Stimulated activated CD8-positive, alpha-beta memory T cell treated with anti-CD3 and anti-CD28 coated beads, Interleukin-12 subunit alpha, Interleukin-12 subunit beta, amount 100 ng/mL, for 24 hours (primary cell): ENCODE results near the gene PALLD.

ENCODE experiments used
- DNase-seq: peaks from one replicate; pipeline ENCODE4 v3.0.0-alpha.2; 2020; ENCODE audit errors: extremely low read depth

Gene PALLD

DNA sequence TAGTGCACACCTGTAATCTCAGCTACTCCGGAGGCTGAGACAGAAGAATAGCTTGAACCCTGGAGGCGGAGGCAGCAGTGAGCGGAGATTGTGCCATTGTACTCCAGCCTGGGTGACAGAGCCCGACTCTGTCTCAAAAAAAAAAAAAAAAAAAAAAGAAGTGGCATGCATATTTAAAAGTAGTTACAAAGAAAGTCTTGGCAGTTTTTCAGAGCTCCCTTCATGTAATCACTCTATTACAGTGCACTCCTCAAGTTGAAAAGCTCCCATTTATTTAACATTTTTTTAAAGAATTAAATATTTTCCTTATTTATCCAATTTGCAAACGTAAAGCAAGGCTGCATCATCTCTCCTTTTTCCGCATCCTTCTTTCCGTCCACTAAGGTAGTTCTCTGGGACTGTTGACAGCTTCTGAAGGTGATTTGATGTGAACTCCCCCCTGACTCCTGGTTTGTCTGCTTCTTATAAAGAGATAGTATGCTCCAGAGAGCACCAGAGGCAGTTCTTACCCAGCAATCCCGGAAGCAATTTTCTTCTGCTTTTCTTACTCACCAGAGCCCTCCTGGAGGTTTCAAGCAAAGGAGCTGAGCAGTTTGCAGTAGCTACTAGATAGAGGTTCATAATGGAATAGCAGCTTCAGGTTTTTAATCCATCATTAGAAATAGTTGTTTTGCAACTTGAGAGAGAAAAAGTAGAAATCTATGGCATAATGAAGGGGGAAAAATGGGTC lies 151.0 kb downstream of the PALLD start:
- no peak for DNase-seq

DNA sequence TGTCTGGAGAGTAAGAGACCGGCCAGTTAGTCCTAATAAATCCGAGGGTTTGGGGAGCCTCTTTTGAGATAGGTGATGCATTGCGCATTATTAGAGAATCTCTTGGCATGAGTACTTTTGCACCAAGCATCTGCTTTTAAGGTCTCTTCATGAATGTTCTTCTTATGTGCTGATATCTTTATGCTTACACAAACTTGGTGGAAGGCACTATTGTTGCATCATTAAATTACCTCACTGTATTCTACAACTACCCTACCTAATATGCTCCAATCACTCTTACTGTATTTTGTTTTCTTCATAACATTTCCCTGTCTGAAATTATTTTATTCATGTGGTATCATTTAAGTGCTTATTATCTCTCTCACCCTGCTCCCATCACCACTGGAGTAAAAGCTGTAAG lies 151.6 kb downstream of the PALLD start:
- DNase-seq, result no peak

DNA sequence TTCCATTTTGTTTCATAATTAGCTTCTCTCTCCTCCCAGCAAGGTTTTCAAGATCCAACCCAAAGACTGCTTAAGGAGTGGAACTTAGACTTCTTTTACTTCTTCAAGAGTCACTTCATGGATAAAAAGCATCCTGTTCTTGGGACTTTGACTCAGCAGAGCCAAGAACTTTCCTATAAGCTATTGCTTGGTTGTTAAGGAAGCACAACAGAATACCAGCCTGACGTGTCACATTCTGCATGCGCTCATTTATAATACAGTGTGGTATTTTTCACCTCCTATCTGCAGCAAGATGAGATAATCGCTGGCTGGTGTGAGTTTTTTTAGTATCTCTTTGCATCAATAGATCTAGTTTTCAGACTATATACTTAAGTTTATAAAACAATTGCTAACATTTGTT lies 152.1 kb downstream of the PALLD start:
- DNase-seq, result no peak

DNA sequence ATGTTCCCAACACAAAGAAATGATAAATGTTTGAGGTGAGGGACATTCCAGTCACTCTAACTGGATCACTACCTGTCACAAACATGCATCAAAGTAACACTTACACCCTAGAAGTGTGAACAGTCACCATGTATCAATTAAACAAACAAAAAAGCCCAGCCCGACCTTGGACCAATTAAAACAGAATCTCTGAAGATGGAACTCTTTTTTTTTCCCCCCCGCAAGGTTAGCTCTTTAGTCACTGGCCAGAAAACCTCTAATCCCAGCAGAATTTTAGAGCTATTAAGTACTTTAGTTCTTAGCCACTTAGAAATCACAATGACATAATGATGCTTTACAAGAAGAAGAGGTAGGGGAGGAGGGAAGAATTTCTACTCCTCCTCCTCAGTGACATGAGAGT lies 154.5 kb downstream of the PALLD start:
- DNase-seq, result no peak

DNA sequence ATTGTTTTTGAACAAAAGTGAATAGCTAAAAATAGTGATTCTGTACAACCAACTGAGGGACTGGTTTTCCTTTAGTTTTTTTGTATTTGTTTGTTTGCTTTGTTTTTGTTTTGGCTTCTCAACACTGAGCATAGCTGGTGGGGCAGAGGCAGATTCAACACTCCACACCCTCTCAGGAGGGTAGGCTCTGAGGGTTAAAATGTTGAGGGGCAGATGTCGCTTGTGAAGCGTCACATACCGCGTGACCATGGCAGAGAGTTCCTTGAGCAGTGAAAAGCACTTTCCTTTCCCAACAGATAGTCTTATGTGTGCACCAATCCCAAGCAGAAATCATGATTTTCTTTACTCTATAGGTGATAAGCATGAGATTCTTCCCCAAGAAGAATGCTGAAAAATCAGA lies 155.0 kb downstream of the PALLD start:
- no peak for DNase-seq

DNA sequence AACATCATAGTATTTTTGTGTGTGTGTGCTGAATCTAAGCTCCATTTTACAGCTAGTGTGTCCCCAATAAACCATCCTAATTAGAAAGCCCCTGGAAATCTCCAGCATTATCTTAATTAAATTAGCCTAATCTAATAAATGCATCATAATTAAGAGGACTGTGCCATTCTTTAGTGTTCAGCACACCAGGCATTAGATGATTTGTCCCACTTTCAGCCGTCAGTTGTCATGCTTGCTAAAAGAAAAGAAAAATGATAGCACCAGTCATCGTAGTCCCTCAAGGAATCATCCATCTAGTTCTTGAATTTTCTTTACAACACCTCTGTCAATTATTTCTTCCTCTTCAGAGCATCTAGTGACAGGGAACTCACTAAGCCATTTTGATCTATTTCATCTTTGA lies 155.9 kb downstream of the PALLD start:
- no peak for DNase-seq

DNA sequence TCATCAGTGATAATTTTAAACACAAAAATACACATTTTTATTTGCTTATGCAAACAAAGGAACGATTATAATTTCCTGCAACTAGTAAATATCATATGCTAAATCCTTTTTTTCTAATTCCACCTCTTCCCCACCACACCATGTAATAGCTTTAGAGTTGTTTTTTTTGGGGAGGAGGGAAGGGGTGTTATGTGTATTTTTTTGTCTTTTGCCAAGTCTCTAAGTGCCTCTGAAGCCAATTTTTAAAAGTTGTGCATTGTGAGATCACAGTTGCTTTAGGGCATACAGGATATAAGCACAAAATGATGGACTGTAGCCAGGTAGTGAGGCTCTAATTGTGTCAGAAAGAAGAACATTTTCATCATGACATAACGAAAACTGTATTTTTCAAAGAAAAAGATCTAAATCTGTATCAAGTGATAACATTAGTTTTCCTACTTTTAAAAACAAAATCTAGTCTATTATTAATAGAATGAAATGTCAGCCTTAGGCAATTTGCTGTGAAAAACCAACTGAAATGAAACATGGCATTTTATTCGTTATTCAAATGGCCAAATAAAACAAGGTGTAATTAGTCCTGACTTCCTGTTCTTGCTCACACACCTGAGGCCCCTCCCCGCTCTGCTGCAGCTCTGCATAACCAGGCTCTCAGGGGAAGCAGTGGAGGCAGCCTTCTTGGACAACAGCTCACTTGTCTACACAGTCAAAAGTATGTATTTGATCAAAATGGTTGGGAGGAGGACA lies 157.4 kb downstream of the PALLD start:
- no peak for DNase-seq

DNA sequence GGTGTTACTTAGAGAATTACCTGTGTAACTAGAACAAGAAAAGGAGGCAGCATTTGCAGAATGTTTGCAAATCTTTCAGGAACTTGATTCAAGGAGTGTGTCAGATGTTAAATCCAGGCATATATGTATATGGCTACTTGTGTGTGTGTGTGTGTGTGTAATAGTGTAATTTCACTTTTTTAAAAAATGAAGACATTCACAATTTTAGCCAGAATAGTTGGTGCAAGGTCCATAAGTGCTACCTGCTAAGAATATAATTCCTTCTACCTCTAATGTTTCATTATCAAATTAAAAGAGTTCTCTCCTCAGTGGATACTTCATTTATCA lies 158.0 kb downstream of the PALLD start:
- no peak for DNase-seq

DNA sequence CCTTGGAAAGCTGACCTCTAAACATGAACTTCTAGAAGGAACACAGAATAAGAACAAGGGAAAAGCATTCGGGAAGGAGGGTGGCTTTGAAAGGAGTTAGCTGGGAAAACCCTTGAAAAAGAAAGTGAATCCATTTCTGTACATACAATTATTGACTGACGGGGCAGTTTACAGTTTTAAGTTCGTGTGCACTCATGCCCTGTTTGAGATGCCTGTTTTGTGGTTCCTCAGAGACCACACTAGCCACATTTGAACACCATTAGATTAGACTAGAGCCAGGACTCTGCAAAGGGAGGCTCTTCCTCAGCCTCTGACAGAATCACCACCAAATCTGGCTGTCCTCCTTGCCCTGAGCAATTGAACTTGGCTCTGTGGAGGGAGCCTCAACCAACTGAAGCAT lies 158.3 kb downstream of the PALLD start:
- no peak for DNase-seq

DNA sequence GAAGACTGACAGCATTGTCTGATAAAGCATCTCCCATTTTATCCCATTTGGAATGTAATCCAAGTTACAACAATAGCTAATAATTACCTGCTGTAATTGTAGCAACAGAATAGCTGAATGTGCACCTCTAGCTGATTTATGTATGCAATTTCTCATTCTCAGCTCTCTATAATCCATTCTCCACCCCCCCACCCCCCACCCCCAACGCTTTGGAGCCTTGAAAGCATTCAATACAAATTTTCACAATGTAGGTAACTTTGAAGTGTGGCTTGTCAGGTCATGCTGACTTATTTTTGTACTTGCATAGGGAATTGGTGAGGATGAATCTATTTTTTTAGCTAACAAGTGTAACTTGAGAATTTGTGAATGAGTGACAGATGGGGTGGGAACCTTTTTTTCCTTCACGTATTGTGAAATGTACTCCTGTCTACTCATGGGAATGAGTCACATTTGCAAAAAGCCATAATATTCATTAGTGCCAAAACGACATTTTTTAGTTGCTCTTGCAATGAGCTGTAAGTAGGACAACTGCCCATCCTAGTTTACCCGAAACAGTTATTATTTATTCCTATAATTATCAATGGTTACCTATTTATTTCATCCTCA lies 159.3 kb downstream of the PALLD start:
- DNase-seq, result no peak

DNA sequence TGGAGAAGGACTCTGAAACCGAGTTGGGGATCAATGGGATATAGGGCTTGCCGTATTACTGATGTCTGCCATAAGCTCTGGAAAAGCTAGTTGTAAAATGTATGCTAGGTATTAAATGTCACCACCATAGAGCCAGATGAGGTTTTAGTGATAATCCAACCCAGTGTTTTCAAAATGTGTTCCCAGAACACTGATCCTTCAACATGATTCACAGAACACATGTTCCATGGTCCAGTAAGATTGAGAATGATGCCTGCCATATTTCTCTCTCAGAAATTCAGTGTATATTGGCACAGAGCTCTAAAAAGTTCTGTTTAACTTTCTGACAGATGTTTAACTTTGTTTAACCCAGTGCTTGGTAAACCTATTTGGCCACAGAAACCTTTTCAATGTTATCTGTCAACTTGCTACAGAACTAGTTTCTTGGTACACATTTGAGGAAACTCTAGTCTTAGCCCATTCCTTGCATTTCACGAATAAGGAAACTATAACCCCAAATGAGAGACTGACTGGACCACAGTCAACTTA lies 160.2 kb downstream of the PALLD start:
- no peak for DNase-seq

DNA sequence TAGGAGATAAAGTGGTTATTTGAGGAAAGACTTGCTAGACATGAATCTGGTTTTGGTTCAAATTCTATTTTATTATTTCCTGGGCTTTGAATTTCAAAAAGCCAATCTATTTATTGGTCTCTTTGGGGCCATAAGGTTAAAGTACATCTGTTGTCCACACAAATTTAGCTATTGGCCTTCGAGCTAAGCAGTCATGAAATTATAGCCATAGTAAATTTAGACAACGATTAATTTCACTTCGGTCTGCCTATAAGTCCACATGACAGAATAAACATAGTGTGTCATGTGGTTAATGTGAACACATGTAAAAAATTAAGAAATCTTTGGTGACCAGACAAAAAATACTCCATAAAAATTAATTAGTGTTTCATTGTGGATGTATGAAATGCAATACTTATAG lies 161.9 kb downstream of the PALLD start:
- no peak for DNase-seq

DNA sequence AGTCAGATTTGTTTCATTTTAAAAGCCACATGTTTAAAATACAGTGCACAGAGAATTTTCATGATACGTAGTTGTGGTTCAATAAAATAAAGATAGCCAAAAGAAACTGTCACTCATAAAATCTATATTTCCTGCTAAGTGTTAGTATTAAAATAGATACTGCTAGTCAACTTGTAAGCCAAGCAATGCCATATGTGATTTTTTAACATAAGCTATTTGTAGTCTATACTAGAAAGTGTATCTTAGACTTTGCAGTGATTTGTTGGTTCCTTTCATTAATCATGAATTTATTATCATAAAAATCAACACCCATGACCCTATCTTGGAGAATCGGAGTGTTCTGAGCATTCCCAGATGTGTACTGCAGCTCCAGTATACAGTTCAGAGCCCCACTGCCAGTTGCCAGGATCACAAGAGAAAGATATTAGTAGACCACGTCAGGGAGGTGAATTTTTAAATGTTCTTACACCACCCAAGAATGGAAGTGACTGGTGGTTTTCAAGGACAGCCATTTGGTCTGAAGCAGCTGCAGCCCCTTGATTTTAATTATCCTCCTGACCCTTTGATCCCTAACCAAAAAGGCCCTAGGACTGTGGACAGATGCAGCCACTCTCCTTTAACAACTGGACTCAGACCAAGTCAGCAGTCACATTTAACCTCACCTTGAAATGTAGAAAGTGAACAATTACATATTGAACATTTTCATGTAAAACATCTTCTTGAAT lies 163.1 kb downstream of the PALLD start:
- no peak for DNase-seq

DNA sequence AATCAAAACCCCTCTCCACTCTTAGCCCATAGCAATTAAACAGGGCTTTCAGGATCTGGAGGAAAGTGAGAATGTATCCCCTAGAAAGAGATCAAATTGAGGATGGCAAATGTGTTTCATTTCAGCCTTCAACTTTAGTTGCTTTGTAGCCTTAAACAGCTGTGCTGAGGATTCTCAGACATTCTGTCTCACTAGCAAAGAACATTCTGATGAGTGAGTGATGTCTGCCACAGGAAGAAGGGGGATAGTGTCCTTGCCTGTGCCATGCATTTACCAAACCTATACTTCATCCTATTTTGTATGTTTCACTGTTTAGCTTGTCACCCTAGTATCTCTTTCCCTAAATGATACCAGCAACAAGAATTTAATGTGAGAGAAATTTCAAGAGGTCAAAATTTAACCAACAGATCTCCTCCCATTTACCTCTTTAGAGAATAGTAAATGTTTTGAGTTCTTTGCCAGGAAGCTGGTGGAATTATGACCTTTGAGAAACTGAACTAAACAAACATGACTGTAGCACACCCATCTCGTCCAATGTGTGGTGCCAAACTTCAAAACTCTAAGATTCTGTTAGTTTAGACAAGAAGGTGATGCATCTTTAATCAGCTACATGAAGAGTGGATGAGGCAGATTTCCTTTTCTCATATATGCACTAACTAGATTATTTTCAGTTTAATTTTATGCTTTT lies 165.6 kb downstream of the PALLD start:
- DNase-seq, result no peak

DNA sequence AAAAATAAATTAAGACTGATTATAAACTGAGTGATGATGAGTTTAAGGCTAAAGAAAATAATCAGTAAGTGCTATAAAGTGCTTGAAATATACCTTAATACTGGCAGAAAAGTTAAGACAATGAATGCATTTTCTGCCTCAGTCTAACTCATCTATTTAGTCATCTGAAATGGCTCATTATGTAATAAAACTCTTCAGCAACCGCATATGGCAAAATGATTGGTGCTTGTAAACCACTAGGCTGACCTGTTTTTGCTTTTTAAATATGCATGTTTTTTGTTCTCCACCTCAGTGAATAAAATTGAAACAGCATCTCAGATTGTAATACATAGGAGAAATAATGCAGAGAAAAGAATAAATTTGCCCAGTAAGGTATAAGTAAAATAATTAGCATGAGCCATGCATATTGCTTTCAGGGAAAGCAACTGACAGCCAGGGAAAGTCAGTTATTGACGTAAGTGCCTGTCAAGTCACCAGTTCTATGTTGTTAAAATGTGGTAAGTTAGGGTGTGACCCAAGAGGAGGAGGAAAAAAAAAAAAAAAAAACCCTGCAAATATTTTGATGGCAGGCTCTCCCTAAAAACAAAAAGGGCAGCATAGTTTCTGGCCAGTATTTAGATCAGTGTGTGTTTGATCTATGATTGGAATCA lies 167.5 kb downstream of the PALLD start:
- no peak for DNase-seq

DNA sequence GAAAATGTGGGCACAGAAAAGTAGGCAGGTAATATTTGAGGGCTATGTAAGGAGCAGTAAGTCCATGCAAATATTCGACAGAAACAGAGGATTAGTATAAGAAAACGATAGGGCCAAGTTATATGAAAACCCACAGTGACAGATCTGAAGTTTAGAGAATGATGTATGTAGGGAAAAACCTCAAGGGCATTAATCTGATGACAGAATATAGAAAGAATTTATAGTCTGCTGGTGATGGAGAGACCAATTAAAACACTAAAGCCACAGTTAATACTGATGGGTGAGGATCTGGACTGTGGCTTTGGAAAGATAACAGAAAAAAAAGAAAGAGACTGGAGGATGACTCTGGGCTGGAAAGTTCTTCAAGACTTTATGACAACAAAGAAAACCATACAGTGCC lies 169.7 kb downstream of the PALLD start:
- no peak for DNase-seq

DNA sequence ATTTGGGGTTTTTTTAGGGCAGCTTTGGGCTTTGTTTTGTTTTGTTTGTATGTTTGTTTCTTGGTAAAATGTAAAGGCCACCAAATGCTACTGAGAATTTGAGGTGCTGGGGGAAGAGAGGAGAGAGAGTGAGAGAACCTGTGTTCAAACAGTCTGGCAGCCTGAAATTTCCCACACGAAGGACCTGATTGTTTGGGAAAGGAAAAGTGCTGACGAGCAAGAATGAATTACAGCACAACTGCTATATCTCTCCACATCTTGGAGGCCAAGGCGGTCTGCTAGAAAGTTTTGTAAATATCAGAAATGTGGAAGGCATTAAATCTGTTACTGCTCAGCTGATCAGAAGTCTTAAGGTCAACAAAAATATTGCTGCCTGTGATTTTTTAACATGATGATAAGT lies 170.5 kb downstream of the PALLD start:
- DNase-seq, result no peak

DNA sequence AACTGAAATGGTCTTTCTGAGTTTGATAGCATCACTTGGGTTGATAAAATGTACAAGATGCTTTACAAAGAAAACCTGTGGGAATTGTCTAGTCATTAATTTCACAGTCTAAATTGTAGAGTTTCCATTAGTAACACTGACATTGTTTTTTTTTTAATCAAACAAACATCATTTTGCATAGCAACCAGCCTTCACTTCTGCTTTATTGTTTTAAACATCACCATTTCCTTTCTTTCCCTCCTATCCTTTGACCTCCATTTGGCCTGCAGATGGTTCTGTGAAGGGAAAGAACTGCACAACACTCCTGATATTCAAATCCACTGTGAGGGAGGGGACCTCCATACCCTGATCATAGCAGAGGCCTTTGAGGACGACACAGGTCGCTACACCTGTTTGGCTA lies 171.1 kb downstream of the PALLD start:
- no peak for DNase-seq

DNA sequence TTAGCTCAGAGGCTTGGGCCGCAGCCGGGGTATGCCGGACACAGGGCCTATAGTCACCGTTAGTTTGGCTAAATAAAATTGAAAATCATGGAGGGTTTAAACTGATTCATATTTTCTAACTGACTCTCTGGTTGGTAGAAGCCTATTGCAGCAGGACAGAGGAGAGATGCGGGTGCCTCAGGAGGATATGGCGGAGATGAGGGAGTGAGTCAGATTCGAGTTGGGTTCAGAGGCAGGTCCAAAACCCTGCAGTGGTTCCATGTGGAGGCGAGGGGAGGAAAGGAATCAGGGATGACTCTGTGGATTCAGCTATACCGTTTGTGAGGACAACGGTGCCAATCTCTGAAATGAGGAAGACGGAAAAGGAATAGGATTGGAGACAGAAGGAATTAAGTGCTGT lies 176.6 kb downstream of the PALLD start:
- DNase-seq, result no peak

DNA sequence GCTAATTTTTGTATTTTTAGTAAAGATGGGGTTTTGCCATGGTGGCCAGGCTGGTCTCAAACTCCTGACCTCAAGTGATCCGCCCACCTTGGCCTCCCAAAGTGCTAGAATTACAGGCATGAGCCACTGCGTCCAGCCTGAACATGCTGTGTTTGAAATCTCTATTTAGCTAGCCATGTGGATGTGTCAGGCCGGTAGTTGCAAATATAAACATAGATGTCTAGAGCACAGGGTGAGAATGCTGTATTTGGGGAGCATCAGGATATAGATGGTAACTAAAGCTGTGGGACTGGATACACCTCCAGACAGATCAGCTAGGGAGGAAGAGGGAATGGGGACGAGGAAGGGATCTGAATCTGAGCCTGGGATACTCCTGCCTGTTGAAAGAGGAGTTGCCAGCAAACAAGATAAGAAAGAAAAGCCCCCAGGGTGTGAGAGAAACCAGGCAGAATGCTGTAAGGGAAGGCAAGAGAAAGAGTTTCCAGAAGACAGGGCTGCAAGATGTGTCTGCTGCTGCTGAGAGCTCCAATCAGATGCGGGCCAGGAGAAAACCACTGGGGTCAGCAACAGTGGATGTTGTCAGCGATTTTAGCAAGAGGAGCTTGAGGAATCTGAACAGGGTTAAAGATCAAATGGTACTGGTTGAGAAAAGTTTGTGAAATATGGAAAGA lies 177.4 kb downstream of the PALLD start:
- DNase-seq, result no peak

DNA sequence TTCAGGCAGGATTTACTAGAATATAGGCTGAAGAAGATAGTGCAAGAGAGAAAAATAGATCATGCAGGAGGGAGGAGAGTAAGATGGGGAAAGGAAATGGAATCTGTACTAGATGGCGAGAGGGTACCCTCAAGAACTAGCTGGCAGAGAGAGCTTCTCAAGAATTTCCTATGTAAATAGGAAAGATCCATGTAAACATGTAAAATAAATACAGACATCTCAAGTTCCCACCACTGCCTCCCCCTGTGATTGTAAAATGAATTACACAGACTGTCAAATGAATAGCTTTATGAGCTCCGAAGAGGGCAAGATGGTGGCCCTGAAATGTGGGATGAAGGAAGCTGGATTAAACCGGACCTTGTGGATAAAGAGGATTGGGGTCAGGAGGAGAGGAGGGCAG lies 178.0 kb downstream of the PALLD start:
- no peak for DNase-seq
